HEK293 (cell line): Measurements from ENCODE around the gene WNT7B.

Experiments used
- CTCF ChIA-PET: fragments of 350-600 bp; formaldehyde crosslinking; extraction: SDS; loops from one replicate; lab custom pipeline; 2021; ENCODE audit warnings: antibody characterized with exemption; lab: Yijun Ruan, JAX
- POLR2A ChIA-PET: fragments of 300-600 bp; formaldehyde crosslinking; extraction: SDS; loops from one replicate; lab custom pipeline; 2020; ENCODE audit warnings: antibody characterized with exemption, inconsistent platforms; lab: Yijun Ruan, JAX
- H3K27ac ChIP-seq: fragments of 200-500 bp; sonication (Bioruptor generic); 2 replicates; pipeline ENCODE4 v1.5.1; 2014; ENCODE audit warnings: low read depth, low read length, control low read depth, inconsistent platforms; ENCODE audit errors: extremely low read depth
- H3K36me3 ChIP-seq, 2 experiments: fragments of 200-500 bp in 1 of 2; sonication (Bioruptor generic) in 1 of 2; 1 replicate in 1 of 2; 2 replicates in 1 of 2; pipeline ENCODE4 v1.5.1; 2014 to 2017; ENCODE audit warnings: inconsistent platforms in 2 of 2, low read length in 2 of 2; ENCODE audit not compliant: control insufficient read depth in 2 of 2, insufficient read depth in 1 of 2
- H3K4me1 ChIP-seq: fragments of 200-500 bp; sonication (Bioruptor generic); 2 replicates; pipeline ENCODE4 v1.5.1; 2014; ENCODE audit warnings: mild to moderate bottlenecking, low read length, inconsistent platforms; ENCODE audit not compliant: control insufficient read depth, insufficient read depth
- H3K4me3 ChIP-seq: 2 replicates; pipeline ENCODE4 v1.5.1; 2011; ENCODE audit warnings: low read depth, mild to moderate bottlenecking, control low read depth, low read length, moderate library complexity
- H3K9me3 ChIP-seq: fragments of 200-500 bp; sonication (Bioruptor generic); 2 replicates; pipeline ENCODE4 v1.5.1; 2014; ENCODE audit warnings: low read depth, low read length, inconsistent platforms; ENCODE audit not compliant: control insufficient read depth, insufficient read depth
- BCL11A ChIP-seq: fragments of 450-650 bp; formaldehyde crosslinking; IDR thresholded peaks from 2 replicates; pipeline ENCODE4 v1.5.1; 2016; ENCODE audit warnings: low read depth, missing biosample characterization, missing genetic modification characterization
- EGR2 ChIP-seq: fragments of 450-650 bp; formaldehyde crosslinking; IDR thresholded peaks from 2 replicates; pipeline ENCODE4 v1.5.1; 2016; ENCODE audit warnings: low read depth, missing biosample characterization, missing genetic modification characterization
- HOXA7 ChIP-seq: sonication (generic); formaldehyde crosslinking; IDR thresholded peaks from 2 replicates; pipeline ENCODE4 v1.8.1; 2022; ENCODE audit warnings: missing genetic modification reagents, borderline replicate concordance
- OSR2 ChIP-seq: fragments of 450-650 bp; formaldehyde crosslinking; IDR thresholded peaks from 2 replicates; pipeline ENCODE4 v1.5.1; 2016; ENCODE audit warnings: missing biosample characterization, missing genetic modification characterization
- REST ChIP-seq: fragments of 450-650 bp; formaldehyde crosslinking; IDR thresholded peaks from 2 replicates; pipeline ENCODE4 v1.5.1; 2016; ENCODE audit warnings: missing biosample characterization, missing genetic modification characterization
- TSHZ1 ChIP-seq: fragments of 450-650 bp; formaldehyde crosslinking; IDR thresholded peaks from 2 replicates; pipeline ENCODE4 v1.5.1; 2016; ENCODE audit warnings: missing biosample characterization, missing genetic modification characterization, borderline replicate concordance
- ZBTB1 ChIP-seq: fragments of 450-650 bp; formaldehyde crosslinking; IDR thresholded peaks from 2 replicates; pipeline ENCODE4 v1.5.1; 2016; ENCODE audit warnings: missing biosample characterization, missing genetic modification characterization
- ZBTB26 ChIP-seq: fragments of 450-650 bp; formaldehyde crosslinking; optimal IDR thresholded peaks from 2 replicates; pipeline ENCODE3; 2016; ENCODE audit warnings: missing biosample characterization, mild to moderate bottlenecking, missing genetic modification characterization
- ZBTB49 ChIP-seq: fragments of 450-650 bp; formaldehyde crosslinking; IDR thresholded peaks from 2 replicates; pipeline ENCODE4 v1.5.1; 2016; ENCODE audit warnings: missing biosample characterization, missing genetic modification characterization, low read depth
- ZNF146 ChIP-seq: fragments of 450-650 bp; formaldehyde crosslinking; IDR thresholded peaks from 2 replicates; pipeline ENCODE4 v1.5.1; 2016; ENCODE audit warnings: missing biosample characterization, missing genetic modification characterization
- ZNF184 ChIP-seq: fragments of 450-650 bp; IDR thresholded peaks from 2 replicates; pipeline ENCODE4 v1.5.1; 2018; ENCODE audit warnings: missing biosample characterization, mild to moderate bottlenecking, missing genetic modification characterization
- ZNF223 ChIP-seq: fragments of 450-650 bp; formaldehyde crosslinking; IDR thresholded peaks from 2 replicates; pipeline ENCODE4 v1.5.1; 2016; ENCODE audit warnings: missing biosample characterization, missing genetic modification characterization
- ZNF248 ChIP-seq: fragments of 450-650 bp; formaldehyde crosslinking; IDR thresholded peaks from 2 replicates; pipeline ENCODE4 v1.5.1; 2017; ENCODE audit warnings: missing biosample characterization, missing genetic modification characterization
- ZNF350 ChIP-seq: fragments of 450-650 bp; formaldehyde crosslinking; IDR thresholded peaks from 2 replicates; pipeline ENCODE4 v1.5.0; 2017; ENCODE audit warnings: missing biosample characterization, mild to moderate bottlenecking, missing genetic modification characterization
- ZNF473 ChIP-seq: fragments of 450-650 bp; formaldehyde crosslinking; IDR thresholded peaks from 2 replicates; pipeline ENCODE4 v1.5.1; 2017; ENCODE audit warnings: missing biosample characterization, missing genetic modification characterization
- ZNF561 ChIP-seq: fragments of 450-650 bp; IDR thresholded peaks from 2 replicates; pipeline ENCODE4 v1.5.1; 2018; ENCODE audit warnings: missing biosample characterization, missing genetic modification characterization, borderline replicate concordance
- ZNF623 ChIP-seq: fragments of 450-650 bp; formaldehyde crosslinking; IDR thresholded peaks from 2 replicates; pipeline ENCODE4 v1.5.1; 2016; ENCODE audit warnings: missing biosample characterization, missing genetic modification characterization
- ZNF664 ChIP-seq: fragments of 450-650 bp; formaldehyde crosslinking; IDR thresholded peaks from 2 replicates; pipeline ENCODE4 v1.5.1; 2016; ENCODE audit warnings: missing biosample characterization, missing genetic modification characterization
- ZNF701 ChIP-seq: fragments of 450-650 bp; formaldehyde crosslinking; IDR thresholded peaks from 2 replicates; pipeline ENCODE4 v1.5.1; 2016; ENCODE audit warnings: missing biosample characterization, missing genetic modification characterization
- ZNF704 ChIP-seq: fragments of 450-650 bp; formaldehyde crosslinking; IDR thresholded peaks from 2 replicates; pipeline ENCODE4 v1.5.1; 2016; ENCODE audit warnings: missing biosample characterization, missing genetic modification characterization

WNT7B gene

GRCh38 chr22:45972091-45972888, 4.7 kb downstream of the WNT7B start:
- H3K4me3 ChIP-seq: no peak overlapping the region
- ChIA-PET POLR2A (no interaction called here), CTCF (no interaction called here)
- TF ChIP-seq ZNF473 (tag by site-specific recombination) (no peak), ZNF664 (tag by site-specific recombination) (no peak), BCL11A (tag by site-specific recombination) (no peak), ZNF350 (no peak), ZBTB49 (tag by site-specific recombination) (no peak), HOXA7 (CRISPR knock-in tag) (no peak), REST (tag by site-specific recombination) (no peak), ZNF561 (tag by site-specific recombination) (no peak), ZNF704 (tag by site-specific recombination) (no peak), OSR2 (no peak), ZNF701 (no peak), ZNF248 (tag by site-specific recombination) (no peak), ZBTB26 (no peak)
- peaks cover 4% of the 10 kb centered on the region for H3K4me1 ChIP-seq
- H3K9me3 ChIP-seq: no peaks in the 10 kb centered on the region
- no peak overlapping the region for H3K27ac ChIP-seq
- no peaks in the 10 kb centered on the region for H3K36me3 ChIP-seq

GRCh38 chr22:45971408-45972028, 5.4 kb downstream of the WNT7B start:
- Histone ChIP-seq H3K27ac (no peak overlapping the region), H3K4me3 (no peak overlapping the region), H3K9me3 (no peaks in the 10 kb centered on the region), H3K36me3 (no peaks in the 10 kb centered on the region), H3K4me1 (peaks cover 4% of the 10 kb centered on the region)
- POLR2A ChIA-PET: no interaction called here
- CTCF ChIA-PET: no interaction called here
- TF ChIP-seq ZNF350: no peak
- TF ChIP-seq ZBTB1 (tag by site-specific recombination): no peak
- TF ChIP-seq TSHZ1: no peak
- no peak for TF ChIP-seq ZNF146 (tag by site-specific recombination)
- TF ChIP-seq EGR2: no peak
- no peak for TF ChIP-seq ZNF623 (tag by site-specific recombination)
- TF ChIP-seq ZNF223: no peak
- no peak for TF ChIP-seq ZNF184 (tag by site-specific recombination)
- TF ChIP-seq ZNF704 (tag by site-specific recombination): no peak
